Rectal smooth muscle tissue (tissue), 1 donor: ENCODE measurements around the gene PNPO.
A peak's percentile ranks its signal among the peaks of the same experiment; 100 is the strongest.
"Not testable (repeated sequence)": the region's sequence is repeated elsewhere in the genome, so short reads cannot be mapped to it uniquely, and the experiment has no call there.

ENCODE experiments used
- H3K27ac ChIP-seq: one replicate; pipeline ENCODE4 v1.7.0; 2013; ENCODE audit warnings: low read depth, low read length, inconsistent platforms
- H3K27me3 ChIP-seq: one replicate; pipeline ENCODE4 v1.7.0; 2013; ENCODE audit warnings: low read length; ENCODE audit not compliant: control insufficient read depth, insufficient read depth
- H3K36me3 ChIP-seq: one replicate; pipeline ENCODE4 v1.7.0; 2013; ENCODE audit warnings: low read length; ENCODE audit not compliant: control insufficient read depth, insufficient read depth
- H3K4me1 ChIP-seq: one replicate; pipeline ENCODE4 v1.7.0; 2013; ENCODE audit warnings: low read length; ENCODE audit not compliant: control insufficient read depth, insufficient read depth
- H3K4me3 ChIP-seq: one replicate; pipeline ENCODE4 v1.7.0; 2013; ENCODE audit warnings: low read length
- H3K9ac ChIP-seq: one replicate; pipeline ENCODE4 v1.7.0; 2013; ENCODE audit warnings: low read length

PNPO gene

GRCh38 chr17:47987240-47987835 is 46.0 kb downstream of the PNPO start:
- no peak overlapping the region for H3K4me3 ChIP-seq
- H3K27me3 ChIP-seq: no peaks in the 10 kb centered on the region
- H3K27ac ChIP-seq: peak overlapping the region; percentile 68
- no peak overlapping the region for H3K9ac ChIP-seq
- H3K36me3 ChIP-seq: peaks cover 7% of the 10 kb centered on the region
- peaks cover 3% of the 10 kb centered on the region for H3K4me1 ChIP-seq

- H3K9ac ChIP-seq, H3K27me3 ChIP-seq, H3K4me3 ChIP-seq, H3K4me1 ChIP-seq, H3K27ac ChIP-seq, H3K36me3 ChIP-seq: not testable (repeated sequence)
Measured at GRCh38 chr17:47988445-47988844, 47.1 kb downstream of the PNPO start.

GRCh38 chr17:47989159-47989558 is 47.8 kb downstream of the PNPO start:
- no peaks in the 10 kb centered on the region for H3K27me3 ChIP-seq
- no peak overlapping the region for H3K9ac ChIP-seq
- no peak overlapping the region for H3K27ac ChIP-seq
- no peak overlapping the region for H3K4me3 ChIP-seq
- no peaks in the 10 kb centered on the region for H3K36me3 ChIP-seq
- H3K4me1 ChIP-seq: peaks cover 3% of the 10 kb centered on the region

- H3K36me3 ChIP-seq: no peaks in the 10 kb centered on the region
- no peaks in the 10 kb centered on the region for H3K27me3 ChIP-seq
- H3K27ac ChIP-seq: no peak overlapping the region
- H3K9ac ChIP-seq: no peak overlapping the region
- H3K4me3 ChIP-seq: no peak overlapping the region
- H3K4me1 ChIP-seq: peaks cover 3% of the 10 kb centered on the region
Measured at GRCh38 chr17:47989700-47990099, 48.3 kb downstream of the PNPO start.

- Histone ChIP-seq H3K27ac (no peak overlapping the region), H3K9ac (no peak overlapping the region)
Measured at GRCh38 chr17:47990962-47991731, 49.8 kb downstream of the PNPO start.

GRCh38 chr17:47992216-47992615 is 50.8 kb downstream of the PNPO start:
- H3K4me3 ChIP-seq: no peak overlapping the region
- no peak overlapping the region for H3K27ac ChIP-seq
- no peak overlapping the region for H3K9ac ChIP-seq
- no peaks in the 10 kb centered on the region for H3K36me3 ChIP-seq
- H3K27me3 ChIP-seq: peaks cover 2% of the 10 kb centered on the region
- peaks cover 3% of the 10 kb centered on the region for H3K4me1 ChIP-seq

More at GRCh38 chr17:47990962-47991731, 49.8 kb downstream of the PNPO start:
- Histone ChIP-seq H3K4me3 (no peak overlapping the region), H3K36me3 (no peaks in the 10 kb centered on the region), H3K27me3 (no peaks in the 10 kb centered on the region), H3K4me1 (peaks cover 3% of the 10 kb centered on the region)

GRCh38 chr17:47993031-47993564 is 51.7 kb downstream of the PNPO start:
- H3K4me3 ChIP-seq: no peak overlapping the region
- H3K27me3 ChIP-seq: peaks cover 2% of the 10 kb centered on the region
- no peak overlapping the region for H3K9ac ChIP-seq
- H3K27ac ChIP-seq: no peak overlapping the region
- H3K4me1 ChIP-seq: no peaks in the 10 kb centered on the region
- no peaks in the 10 kb centered on the region for H3K36me3 ChIP-seq

- Histone ChIP-seq H3K36me3 (no peaks in the 10 kb centered on the region), H3K27ac (no peak overlapping the region), H3K9ac (no peak overlapping the region), H3K27me3 (peaks cover 2% of the 10 kb centered on the region), H3K4me3 (no peak overlapping the region), H3K4me1 (no peaks in the 10 kb centered on the region)
Measured at GRCh38 chr17:47993964-47994363, 52.6 kb downstream of the PNPO start.

- no peaks in the 10 kb centered on the region for H3K4me1 ChIP-seq
- H3K9ac ChIP-seq: no peak overlapping the region
- H3K4me3 ChIP-seq: no peak overlapping the region
- no peak overlapping the region for H3K27ac ChIP-seq
- peaks cover 2% of the 10 kb centered on the region for H3K27me3 ChIP-seq
- no peaks in the 10 kb centered on the region for H3K36me3 ChIP-seq
Measured at GRCh38 chr17:47994724-47995123, 53.4 kb downstream of the PNPO start.

GRCh38 chr17:47995241-47995935 is 54.0 kb downstream of the PNPO start:
- H3K27me3 ChIP-seq: peaks cover 2% of the 10 kb centered on the region
- no peak overlapping the region for H3K9ac ChIP-seq
- no peak overlapping the region for H3K4me3 ChIP-seq
- H3K36me3 ChIP-seq: no peaks in the 10 kb centered on the region
- H3K27ac ChIP-seq: no peak overlapping the region
- H3K4me1 ChIP-seq: no peaks in the 10 kb centered on the region

GRCh38 chr17:47996201-47996600 is 54.8 kb downstream of the PNPO start:
- Histone ChIP-seq H3K9ac (no peak overlapping the region), H3K4me3 (no peak overlapping the region), H3K27me3 (peaks cover 2% of the 10 kb centered on the region), H3K4me1 (no peaks in the 10 kb centered on the region), H3K27ac (no peak overlapping the region), H3K36me3 (no peaks in the 10 kb centered on the region)

- Histone ChIP-seq H3K4me3 (no peak overlapping the region), H3K9ac (no peak overlapping the region), H3K27me3 (peaks cover 2% of the 10 kb centered on the region), H3K4me1 (no peaks in the 10 kb centered on the region), H3K27ac (no peak overlapping the region), H3K36me3 (no peaks in the 10 kb centered on the region)
Measured at GRCh38 chr17:47997586-47997985, 56.2 kb downstream of the PNPO start.
